IMR-90 (cell line): ENCODE measurements around the gene FAM131C. TPM values are rescaled to one million over a fixed set of nuclear protein-coding genes. Genes with fewer than 3 reads are reported as not detected.

Experiments used
- ATAC-seq: fragments of 200-7000 bp; cut with Tn5 transposase; 2 replicates; pipeline ENCODE4 v1.9.1; 2020; ENCODE audit warnings: low read depth, mild to moderate bottlenecking, moderate library complexity
- BruUV-seq: library from RNA; stranded (reverse); fragments of 400-500 nt; replicated peaks from 2 replicates; lab custom pipeline; 2021; lab: Mats Ljungman, UMichigan
- CTCF ChIA-PET: fragments of 300-600 bp; formaldehyde crosslinking; extraction: SDS; loops from one replicate; lab custom pipeline; 2021; ENCODE audit warnings: antibody characterized with exemption; lab: Yijun Ruan, JAX
- POLR2A ChIA-PET: fragments of 300-600 bp; sonication (Branson Sonifier 250); formaldehyde crosslinking; loops from one replicate; lab custom pipeline; 2022; ENCODE audit warnings: antibody characterized with exemption; ENCODE audit not compliant: unreplicated experiment; lab: Charles Lee
- DNase-seq: peaks from one replicate; pipeline ENCODE4 v3.0.0; 2013
- H2AFZ ChIP-seq: replicated peaks from 2 replicates; pipeline ENCODE3; 2013; ENCODE audit warnings: low read length, mild to moderate bottlenecking; ENCODE audit not compliant: poor library complexity
- H2AK5ac ChIP-seq: 2 replicates; pipeline ENCODE4 v1.6.1; 2013; ENCODE audit warnings: low read depth, low read length, inconsistent platforms
- H2AK9ac ChIP-seq: replicated peaks from 2 replicates; pipeline ENCODE3; 2013; ENCODE audit warnings: mild to moderate bottlenecking, low read depth, low read length, moderate library complexity; ENCODE audit not compliant: poor library complexity
- H2BK120ac ChIP-seq: 2 replicates; pipeline ENCODE4 v1.6.1; 2013; ENCODE audit warnings: low read depth, low read length, inconsistent platforms
- H2BK15ac ChIP-seq: 3 replicates; pipeline ENCODE4 v1.6.1; 2013; ENCODE audit warnings: low read depth, low read length, inconsistent platforms
- H2BK20ac ChIP-seq: 2 replicates; pipeline ENCODE4 v1.6.1; 2013; ENCODE audit warnings: low read depth, mild to moderate bottlenecking, inconsistent platforms, low read length, moderate library complexity
- H2BK5ac ChIP-seq: 2 replicates; pipeline ENCODE4 v1.6.1; 2013; ENCODE audit warnings: mild to moderate bottlenecking, low read depth, low read length, inconsistent platforms; ENCODE audit not compliant: poor library complexity, severe bottlenecking
- H3K14ac ChIP-seq: replicated peaks from 2 replicates; pipeline ENCODE4 v1.6.1; 2013; ENCODE audit warnings: low read depth, low read length, inconsistent platforms
- H3K18ac ChIP-seq: 2 replicates; pipeline ENCODE4 v1.6.1; 2013; ENCODE audit warnings: low read depth, low read length, control low read depth
- H3K23ac ChIP-seq: 2 replicates; pipeline ENCODE4 v1.6.1; 2013; ENCODE audit warnings: low read depth, low read length, inconsistent platforms
- H3K27ac ChIP-seq: 2 replicates; pipeline ENCODE4 v1.5.1; 2013; ENCODE audit warnings: mild to moderate bottlenecking, control low read depth, low read length; ENCODE audit not compliant: insufficient read depth
- H3K27me3 ChIP-seq: 2 replicates; pipeline ENCODE4 v1.6.1; 2013; ENCODE audit warnings: low read length; ENCODE audit not compliant: control insufficient read depth, insufficient read depth
- H3K36me3 ChIP-seq: 2 replicates; pipeline ENCODE4 v1.6.1; 2013; ENCODE audit warnings: low read length, mixed read lengths; ENCODE audit not compliant: control insufficient read depth, insufficient read depth
- H3K4ac ChIP-seq: 2 replicates; pipeline ENCODE4 v1.6.1; 2013; ENCODE audit warnings: low read depth, low read length, inconsistent platforms
- H3K4me1 ChIP-seq: 2 replicates; pipeline ENCODE4 v1.6.1; 2013; ENCODE audit warnings: low read length, mixed read lengths; ENCODE audit not compliant: control insufficient read depth, insufficient read depth
- H3K4me2 ChIP-seq: 2 replicates; pipeline ENCODE4 v1.6.1; 2013; ENCODE audit warnings: low read depth, mild to moderate bottlenecking, control low read depth, low read length, moderate library complexity
- H3K4me3 ChIP-seq: 2 replicates; pipeline ENCODE4 v1.5.1; 2013; ENCODE audit warnings: low read depth, mild to moderate bottlenecking, control low read depth, low read length, moderate library complexity; ENCODE audit not compliant: insufficient read depth
- H3K56ac ChIP-seq: 2 replicates; pipeline ENCODE4 v1.6.1; 2013; ENCODE audit warnings: low read length, inconsistent platforms; ENCODE audit not compliant: insufficient read depth; ENCODE audit errors: extremely low read depth
- H3K79me1 ChIP-seq, 2 experiments: 2 replicates each; pipeline ENCODE4 v1.6.1; 2013; ENCODE audit warnings: low read length in 2 of 2, inconsistent platforms in 1 of 2, low read depth in 1 of 2
- H3K9ac ChIP-seq: 2 replicates; pipeline ENCODE4 v1.6.1; 2013; ENCODE audit warnings: low read depth, low read length, control low read depth
- H3K9me1 ChIP-seq: 2 replicates; pipeline ENCODE4 v1.6.1; 2013; ENCODE audit warnings: low read length, inconsistent platforms; ENCODE audit not compliant: insufficient read depth
- H3K9me3 ChIP-seq: 2 replicates; pipeline ENCODE4 v1.6.1; 2013; ENCODE audit warnings: low read length; ENCODE audit not compliant: control insufficient read depth, insufficient read depth
- H4K20me1 ChIP-seq: 2 replicates; pipeline ENCODE4 v1.6.1; 2013; ENCODE audit warnings: low read length, inconsistent platforms; ENCODE audit not compliant: insufficient read depth
- H4K5ac ChIP-seq: 2 replicates; pipeline ENCODE4 v1.6.1; 2013; ENCODE audit warnings: mild to moderate bottlenecking, low read depth, low read length, control low read depth
- H4K8ac ChIP-seq, 2 experiments: 2 replicates each; pipeline ENCODE4 v1.6.1; 2013; ENCODE audit warnings: low read depth in 2 of 2, low read length in 2 of 2, control low read depth in 1 of 2, inconsistent platforms in 1 of 2
- H4K91ac ChIP-seq: 2 replicates; pipeline ENCODE4 v1.6.1; 2013; ENCODE audit warnings: low read depth, low read length, inconsistent platforms; ENCODE audit not compliant: insufficient read depth
- BHLHE40 ChIP-seq: fragments of 150-350 bp; IDR thresholded peaks from 2 replicates; pipeline ENCODE4 v1.6.1; 2016; ENCODE audit warnings: mild to moderate bottlenecking, low read depth, low read length
- CEBPB ChIP-seq: IDR thresholded peaks from 2 replicates; pipeline ENCODE4 v1.6.1; 2012; ENCODE audit warnings: low read depth, low read length, improper control_type of control experiment
- CHD1 ChIP-seq: IDR thresholded peaks from 2 replicates; pipeline ENCODE4 v1.6.1; 2012; ENCODE audit warnings: low read depth, low read length, improper control_type of control experiment
- CTCF ChIP-seq: conservative IDR thresholded peaks from 2 replicates; pipeline ENCODE4 v1.5.1; 2012; ENCODE audit warnings: mild to moderate bottlenecking, low read depth, low read length, improper control_type of control experiment
- ELK1 ChIP-seq: fragments of 150-350 bp; IDR thresholded peaks from 2 replicates; pipeline ENCODE4 v1.6.1; 2016; ENCODE audit warnings: low read depth, mild to moderate bottlenecking, low read length, moderate library complexity, borderline replicate concordance
- FOS ChIP-seq: fragments of 150-350 bp; IDR thresholded peaks from 2 replicates; pipeline ENCODE4 v1.6.1; 2016; ENCODE audit warnings: low read depth, low read length
- MAFK ChIP-seq: IDR thresholded peaks from 2 replicates; pipeline ENCODE4 v1.6.1; 2012; ENCODE audit warnings: low read depth, low read length, improper control_type of control experiment
- MAZ ChIP-seq: IDR thresholded peaks from 2 replicates; pipeline ENCODE4 v1.6.1; 2012; ENCODE audit warnings: low read depth, mild to moderate bottlenecking, low read length, improper control_type of control experiment, moderate library complexity, borderline replicate concordance
- MXI1 ChIP-seq: IDR thresholded peaks from 2 replicates; pipeline ENCODE4 v1.6.1; 2012; ENCODE audit warnings: low read depth, mild to moderate bottlenecking, low read length, moderate library complexity, borderline replicate concordance
- NFE2L2 ChIP-seq: fragments of 150-350 bp; IDR thresholded peaks from 2 replicates; pipeline ENCODE4 v1.6.1; 2016; ENCODE audit warnings: low read depth, mild to moderate bottlenecking, low read length
- POLR2A ChIP-seq: IDR thresholded peaks from 2 replicates; pipeline ENCODE4 v1.6.1; 2012; ENCODE audit warnings: mild to moderate bottlenecking, low read depth, low read length
- RAD21 ChIP-seq: IDR thresholded peaks from 2 replicates; pipeline ENCODE4 v1.6.1; 2012; ENCODE audit warnings: low read length, improper control_type of control experiment
- RCOR1 ChIP-seq: IDR thresholded peaks from 2 replicates; pipeline ENCODE4 v1.6.1; 2012; ENCODE audit warnings: mild to moderate bottlenecking, low read length, improper control_type of control experiment; ENCODE audit not compliant: insufficient replicate concordance
- RFX5 ChIP-seq: IDR thresholded peaks from 2 replicates; pipeline ENCODE4 v1.8.0; 2012; ENCODE audit warnings: low read depth, mild to moderate bottlenecking, low read length, moderate library complexity
- SMC3 ChIP-seq: fragments of 150-350 bp; IDR thresholded peaks from 2 replicates; pipeline ENCODE4 v1.6.1; 2016; ENCODE audit warnings: low read depth, mild to moderate bottlenecking, antibody characterized with exemption, low read length, moderate library complexity
- USF2 ChIP-seq: fragments of 150-350 bp; IDR thresholded peaks from 2 replicates; pipeline ENCODE4 v1.6.1; 2017; ENCODE audit warnings: mild to moderate bottlenecking, antibody characterized with exemption, low read length, low read depth
- WGBS, 2 experiments: methylation state at CpG; one replicate each; pipeline versions ENCODE4 v1.1.5 to v1.1.7; 2013; ENCODE audit warnings: missing lambda C conversion rate in 2 of 2; ENCODE audit not compliant: insufficient read length in 1 of 2; ENCODE audit errors: extremely low coverage in 2 of 2; 5-methylcytosine and 5-hydroxymethylcytosine counted together
- dilution Hi-C: fragments of 300-500 bp; cut with HindIII; formaldehyde crosslinking; loops from one replicate; pipeline ENCODE4 v1.14.3; 2018; ENCODE audit warnings: low sequenced_read_pairs; ENCODE audit not compliant: unreplicated experiment
- in situ Hi-C: fragments of 300-500 bp; cut with MboI; formaldehyde crosslinking; loops from 3 replicates; pipeline ENCODE4 v1.14.3; 2019; ENCODE audit warnings: low sequenced_read_pairs, inconsistent platforms, mixed read lengths
- intact Hi-C: fragments of 100-400 bp; cut with micrococcal nuclease; formaldehyde crosslinking; loops from 2 replicates; pipeline ENCODE4 v1.10.0; 2022
- polyA plus RNA-seq, 3 experiments: library from polyadenylated mRNA; depleted of rRNA; stranded (reverse); fragments of >200 nt; gene quantifications; 2 replicates each; pipeline ENCODE4 v1.2.3, GENCODE V29; 2012; ENCODE audit warnings: low replicate concordance in 1 of 3
- total RNA-seq: library from RNA; depleted of rRNA; stranded (reverse); fragments of >200 nt; gene quantifications from 2 replicates; pipeline ENCODE4 v1.2.3, GENCODE V29; 2012

Gene FAM131C
- total and polyA plus RNA-seq, 2 of the 4 experiments (the other 2 are of a cell fraction): 0.18 to 1.0 TPM

- intact Hi-C loops: no loop called here
- Histone ChIP-seq H3K9me3 (no peaks in the 10 kb centered on the region), H2BK20ac (no peak overlapping the region), H3K27me3 (peaks cover 8% of the 10 kb centered on the region; the same call in 1 of the 2 replicates), H3K23ac (no peak overlapping the region), H2AFZ (no peak overlapping the region), H4K20me1 (no peaks in the 10 kb centered on the region), H3K9ac (no peak overlapping the region), H3K27ac (no peak overlapping the region), H2BK15ac (no peak overlapping the region), H4K91ac (no peak overlapping the region), H3K56ac (no peak overlapping the region), H3K9me1 (0 out of 2 replicates have a peak, but pooled peaks cover 5% of the 10 kb centered on the region), H3K36me3 (no peaks in the 10 kb centered on the region), H3K18ac (no peak overlapping the region), H3K14ac (no peak overlapping the region), H3K79me1 (peaks cover 0 to 6% of the 10 kb centered on the region in 2 experiments; a peak in 2 of 4 replicates), H3K4ac (no peak overlapping the region), H2AK9ac (no peak overlapping the region), H3K4me1 (peaks cover 8% of the 10 kb centered on the region), H2BK5ac (no peak overlapping the region), H2BK120ac (no peak overlapping the region), H3K4me2 (no peak overlapping the region), H3K4me3 (no peak overlapping the region), H2AK5ac (no peak overlapping the region), H4K5ac (no peak overlapping the region), H4K8ac (no peak overlapping the region)
- dilution Hi-C loops: no loop called here
- 89% methylated on average over 1 of the region's 9 CpGs; no CpG with 5 or more reads in 1 of the 2 experiments for WGBS, 2 experiments
- CTCF ChIA-PET: no interaction called here
- in situ Hi-C loops: no loop called here
- ATAC-seq (no peak), DNase-seq (no peak)
- TF ChIP-seq CEBPB (no peak), MXI1 (no peak), RCOR1 (no peak), CHD1 (no peak), USF2 (no peak), MAFK (no peak), BHLHE40 (no peak), SMC3 (no peak), RFX5 (no peak), CTCF (no peak), RAD21 (no peak), POLR2A (no peak), MAZ (no peak), NFE2L2 (no peak), ELK1 (no peak), FOS (no peak)
- BruUV-seq: no TSS peak
- POLR2A ChIA-PET: no interaction called here
These were observed 2.7 kb downstream of the FAM131C start for GRCh38 chr1:16070640-16071355.
